NCI-H2107 (cell line): Measurements from ENCODE around the gene DSCAML1.

Experiments used
- DNase-seq: peaks from one replicate; lab custom pipeline; 2025; lab: John Stamatoyannopoulos, UW

The DSCAML1 gene

DNA sequence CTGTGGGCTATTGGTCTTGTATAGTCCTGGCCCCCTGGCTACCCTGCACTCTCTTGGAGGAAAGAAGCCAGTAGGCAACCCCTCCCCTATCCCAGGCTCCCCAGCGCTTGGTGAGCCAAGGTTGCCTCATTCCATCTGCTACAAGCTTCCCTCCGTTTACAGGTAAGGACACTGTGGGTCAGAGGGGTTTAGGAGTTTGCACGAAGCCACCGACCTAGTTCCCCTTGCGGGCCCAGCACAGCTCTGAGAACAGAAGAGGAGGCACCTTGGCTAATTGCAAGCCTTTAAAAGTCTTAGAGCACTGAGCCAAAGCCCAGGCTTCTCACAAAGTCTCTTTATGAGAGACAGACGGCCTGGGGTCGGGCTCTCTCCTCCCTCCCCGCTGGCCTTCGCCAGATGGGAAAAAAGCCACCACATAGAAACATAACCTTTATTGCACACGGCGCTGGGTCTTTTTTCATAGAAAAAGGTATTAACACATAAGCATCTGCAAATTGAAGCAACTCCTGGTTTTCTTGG is 369.6 kb downstream of the DSCAML1 start:
- no peak for DNase-seq

DNA sequence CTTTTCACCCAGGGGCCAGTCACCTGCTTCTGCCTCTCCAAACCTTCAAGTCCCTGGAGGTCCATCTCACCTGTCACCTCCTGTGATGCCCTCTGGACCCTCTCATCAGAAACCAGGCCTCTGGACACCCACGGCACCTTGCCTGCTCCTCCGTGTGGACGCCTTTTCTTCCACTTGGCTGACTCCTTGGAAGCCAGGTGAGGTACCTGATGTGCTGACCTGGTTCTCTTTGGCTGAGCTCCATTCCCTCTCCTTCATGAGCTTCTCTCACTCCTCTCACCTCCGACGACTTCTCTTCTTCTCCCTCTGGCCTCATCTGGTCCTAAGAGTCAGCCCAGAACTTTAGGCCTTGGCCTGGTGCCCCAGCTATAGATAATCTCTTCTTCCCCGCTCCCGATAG is 370.1 kb downstream of the DSCAML1 start:
- no peak for DNase-seq

DNA sequence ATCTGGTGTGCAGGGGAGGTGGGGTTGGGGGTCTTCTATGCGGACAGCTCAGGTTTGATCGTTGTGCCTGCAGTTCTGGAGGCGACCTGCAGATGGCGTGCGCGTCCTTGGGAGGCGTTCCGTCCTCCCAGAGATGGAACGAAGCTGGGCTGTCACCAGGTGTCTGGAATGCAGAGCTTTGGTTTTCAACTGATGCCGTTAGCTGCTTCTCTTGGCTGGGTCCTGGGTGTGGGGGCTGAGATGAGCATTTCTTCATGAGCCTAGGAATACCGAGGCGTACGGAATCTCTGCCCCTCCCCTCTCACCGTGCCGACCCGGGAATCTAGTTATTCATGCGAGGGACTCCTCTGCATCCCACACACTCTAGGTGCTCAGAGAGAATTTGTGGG is 370.7 kb downstream of the DSCAML1 start:
- DNase-seq = peak; percentile 47

DNA sequence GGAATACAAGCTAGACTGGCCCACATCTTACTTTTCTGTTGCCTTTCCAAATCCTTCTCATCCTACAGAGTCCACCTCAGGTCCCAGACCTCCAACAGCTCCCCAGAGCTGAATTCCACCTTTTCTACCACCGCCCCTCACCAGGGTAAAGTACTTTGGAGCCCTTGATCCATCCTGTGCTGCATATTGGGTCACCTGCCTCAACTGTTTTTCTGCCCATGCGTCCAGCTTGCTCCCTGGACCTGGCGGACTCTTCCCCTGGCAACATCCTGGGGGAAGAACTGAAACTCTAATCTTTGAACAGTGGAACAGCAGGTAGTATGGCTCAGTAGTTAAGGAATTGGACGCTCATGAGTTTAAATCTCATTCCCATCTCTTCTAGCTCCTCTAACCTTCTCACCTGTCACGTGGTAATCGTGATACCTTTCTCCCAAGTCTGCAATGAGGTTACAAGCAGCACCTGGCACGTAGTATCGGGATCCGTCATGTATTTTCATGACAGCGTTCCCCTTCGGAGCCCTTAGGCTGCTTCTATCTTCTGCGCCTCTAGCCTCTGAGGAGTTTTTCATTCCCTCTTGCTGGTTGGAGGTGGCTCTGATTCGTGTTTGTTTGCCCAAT is 371.2 kb downstream of the DSCAML1 start:
- no peak for DNase-seq

DNA sequence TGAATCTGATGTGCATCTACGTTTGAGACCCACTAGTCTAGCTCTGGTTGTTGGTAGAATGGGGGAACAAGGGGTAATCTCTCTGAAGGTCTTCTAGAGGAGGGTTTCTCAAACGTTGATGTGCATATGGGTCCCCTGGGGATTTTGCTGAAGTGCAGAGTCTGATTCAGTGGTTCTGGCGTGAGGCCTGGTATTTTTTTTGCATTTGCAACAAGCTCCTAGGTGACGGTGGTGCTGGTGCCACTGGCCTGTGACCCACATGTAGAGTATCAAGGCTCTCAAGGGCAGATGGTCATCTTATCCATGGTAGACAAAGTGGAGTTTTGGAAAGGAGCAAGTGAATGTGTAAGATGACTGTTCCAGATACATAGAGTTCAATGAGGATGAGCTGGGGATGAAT is 372.2 kb downstream of the DSCAML1 start:
- no peak for DNase-seq

DNA sequence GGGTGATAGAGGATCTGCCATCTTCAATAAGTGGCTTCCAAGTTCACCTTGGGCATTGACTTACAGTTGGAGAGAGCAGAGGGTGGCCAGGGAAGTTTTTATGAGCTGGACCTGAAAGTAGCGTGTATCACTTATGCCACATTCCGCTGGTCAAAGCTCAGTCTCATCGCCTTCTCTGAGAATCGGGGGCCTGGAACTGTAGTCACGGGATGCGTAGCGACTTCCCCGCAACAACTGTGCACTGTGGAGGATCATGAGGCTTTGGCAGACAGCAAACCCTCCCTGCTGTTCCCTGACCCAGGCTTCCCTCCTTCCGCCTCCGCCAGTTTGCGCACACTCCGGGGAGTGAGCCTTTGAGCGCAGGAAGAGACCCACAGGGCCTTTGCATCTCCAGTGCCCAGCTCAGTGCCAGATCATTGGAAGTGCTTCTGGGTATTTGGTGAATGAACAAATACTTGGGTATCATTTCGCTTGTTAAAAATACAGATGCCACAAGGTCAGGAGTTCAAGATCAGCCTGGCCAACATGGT is 373.9 kb downstream of the DSCAML1 start:
- DNase-seq = no peak

DNA sequence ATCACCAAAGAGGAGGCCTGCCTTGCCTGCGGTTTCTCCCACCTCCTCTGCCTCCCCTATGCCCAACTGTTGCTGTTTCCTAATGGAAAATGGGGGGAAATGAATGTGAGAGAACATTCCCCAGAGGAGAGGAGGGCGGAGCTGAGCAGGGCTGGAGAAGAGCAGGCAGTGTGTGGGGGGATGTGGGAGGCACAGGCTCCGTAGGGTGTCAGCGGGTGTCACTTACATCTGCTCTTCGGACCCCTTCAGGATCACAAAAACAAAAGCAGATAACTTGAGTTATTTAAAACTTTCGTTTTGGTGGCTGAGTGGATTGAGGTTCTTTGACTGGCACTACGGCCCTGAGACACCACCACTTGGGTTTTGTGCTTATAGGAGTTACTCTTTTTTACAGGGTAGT is 375.5 kb downstream of the DSCAML1 start:
- no peak for DNase-seq

DNA sequence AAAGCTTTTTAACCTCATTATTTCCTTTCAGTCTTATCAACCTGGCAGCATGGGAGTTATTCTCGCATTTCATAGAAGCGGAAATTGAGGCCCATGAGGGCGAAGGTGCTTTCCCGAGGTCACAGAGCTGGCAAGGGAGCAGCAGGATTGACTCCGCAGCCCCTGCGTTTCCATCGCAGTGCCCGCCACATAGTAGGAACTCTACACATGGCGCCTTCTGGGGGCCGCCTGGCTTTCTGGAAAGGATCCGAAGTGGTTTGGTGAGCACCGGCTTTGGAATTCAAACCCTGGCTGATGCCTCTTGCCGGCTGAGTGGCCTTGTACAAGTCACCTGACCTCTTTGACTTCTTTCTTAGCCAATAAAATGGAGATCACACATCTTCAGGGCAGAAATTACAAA is 376.0 kb downstream of the DSCAML1 start:
- no peak for DNase-seq

DNA sequence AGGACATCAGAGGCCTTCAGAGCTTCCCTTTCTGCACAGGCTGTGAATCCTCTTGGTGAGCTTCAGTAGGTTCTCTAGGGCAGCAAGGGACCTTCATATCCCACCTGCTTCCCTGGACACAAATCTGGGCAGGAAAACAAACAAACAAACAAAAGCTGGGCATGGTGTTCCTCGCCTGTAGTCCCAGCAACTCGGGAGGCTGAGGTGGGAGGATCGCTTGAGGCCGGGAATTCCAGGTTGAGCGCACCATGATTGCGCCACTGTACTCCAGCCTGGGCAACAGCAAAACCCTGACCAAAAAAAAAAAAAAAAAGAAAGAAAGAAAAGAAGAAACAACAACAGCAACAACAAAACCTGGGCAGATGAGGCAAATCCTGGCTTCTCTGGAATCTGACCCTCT is 376.4 kb downstream of the DSCAML1 start:
- no peak for DNase-seq

DNA sequence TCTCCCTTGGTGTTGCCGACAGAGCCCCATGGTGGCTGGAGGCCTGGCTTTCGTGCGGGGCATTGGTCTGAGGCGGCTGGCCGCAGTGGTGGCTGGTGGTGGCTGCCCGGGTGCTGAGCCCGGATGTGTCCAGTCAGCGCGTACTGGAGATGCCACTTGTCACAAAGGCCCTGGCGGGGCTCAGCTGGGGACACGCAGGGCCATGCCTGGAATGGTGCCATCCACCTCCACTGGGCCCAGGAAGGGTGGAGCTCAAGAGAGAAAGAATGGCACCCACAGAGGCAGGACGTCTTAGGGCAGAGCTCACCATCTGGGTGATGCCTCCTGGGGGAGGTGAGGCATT is 376.9 kb downstream of the DSCAML1 start:
- DNase-seq = no peak

DNA sequence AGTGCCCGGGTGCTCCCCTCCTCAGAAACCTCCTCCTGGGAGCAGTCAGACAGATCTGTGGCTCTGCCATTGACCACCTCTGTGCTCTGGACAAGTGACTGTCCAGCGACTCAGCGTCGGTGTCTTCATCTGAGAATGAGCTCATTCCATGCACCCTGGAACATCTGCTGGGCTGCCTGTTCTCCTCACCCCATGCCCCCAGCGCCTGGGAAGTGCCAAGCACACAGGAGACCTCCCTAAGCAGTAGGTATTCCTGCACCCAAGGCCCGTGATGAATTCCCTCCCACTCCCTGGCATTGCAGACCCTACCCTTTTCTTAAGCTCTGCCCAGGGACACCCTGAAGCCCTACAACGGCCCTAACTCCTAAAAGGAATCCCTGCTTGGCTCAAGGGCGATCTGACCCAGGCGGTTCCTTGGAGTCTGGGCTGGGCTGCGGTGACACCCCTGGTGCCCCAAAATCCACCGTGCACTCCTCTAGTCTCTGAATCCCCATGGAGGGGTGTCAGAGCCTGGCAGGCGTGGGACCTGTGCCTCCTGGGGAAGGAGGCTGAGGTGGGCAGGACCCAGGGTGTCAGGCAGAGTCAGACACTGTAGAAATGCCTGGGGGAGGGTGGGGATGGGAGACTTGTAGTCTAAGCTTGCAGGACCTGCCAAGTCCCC is 377.4 kb downstream of the DSCAML1 start:
- no peak for DNase-seq

DNA sequence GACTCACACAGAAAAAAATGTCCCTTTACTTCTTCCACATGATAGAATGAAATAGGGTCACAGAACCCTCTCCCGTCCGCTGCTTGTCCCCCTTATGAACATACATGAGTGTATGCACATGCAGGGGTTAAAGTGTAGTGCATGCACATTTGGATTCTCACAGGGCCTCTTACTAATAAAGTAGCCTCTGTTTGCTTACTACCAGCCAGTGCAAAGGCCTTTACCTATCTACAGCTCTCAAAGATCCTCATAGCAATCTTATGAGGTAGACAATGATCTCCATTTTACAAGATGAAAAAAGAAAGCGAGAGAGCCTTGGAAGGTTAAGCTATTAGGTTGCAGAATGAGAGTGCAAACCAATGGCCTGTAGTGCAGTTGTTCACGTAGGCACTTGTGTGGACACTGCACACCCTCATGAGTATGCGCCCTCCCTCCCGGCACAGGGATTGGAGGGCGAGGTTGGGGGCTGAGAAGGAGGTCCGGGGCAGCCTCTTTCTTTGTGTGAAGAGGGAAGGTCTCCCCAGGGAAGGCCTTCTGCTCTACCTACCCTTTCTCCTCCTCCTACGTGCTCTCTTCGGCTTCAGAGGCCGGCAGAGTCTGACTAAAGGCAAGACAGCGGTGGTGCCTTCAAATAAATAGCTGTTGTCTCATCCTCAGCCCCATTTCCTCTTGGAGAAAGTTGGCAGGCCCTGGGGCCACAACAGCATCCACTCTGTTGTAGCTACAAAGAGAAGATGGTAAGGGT is 378.1 kb downstream of the DSCAML1 start:
- no peak for DNase-seq

DNA sequence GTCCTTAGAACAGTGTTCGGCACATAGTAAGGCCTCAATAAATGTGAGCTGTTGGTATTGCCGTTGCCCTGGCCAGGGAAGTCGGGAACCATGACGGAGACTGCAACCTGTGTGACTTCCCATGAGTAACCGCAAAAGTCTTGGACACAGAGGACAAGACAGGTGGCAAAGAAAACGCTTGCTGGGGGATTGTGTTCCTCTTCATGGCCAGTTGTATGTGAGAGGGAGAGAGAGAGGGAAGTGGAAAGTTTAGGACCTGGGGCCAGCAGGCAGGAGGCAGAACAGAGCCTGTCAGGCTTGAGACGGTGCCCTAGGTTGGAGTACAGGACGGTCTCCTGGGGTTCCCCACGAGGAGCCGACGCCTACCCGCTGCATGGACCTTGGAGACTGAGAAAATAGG is 379.2 kb downstream of the DSCAML1 start:
- no peak for DNase-seq

DNA sequence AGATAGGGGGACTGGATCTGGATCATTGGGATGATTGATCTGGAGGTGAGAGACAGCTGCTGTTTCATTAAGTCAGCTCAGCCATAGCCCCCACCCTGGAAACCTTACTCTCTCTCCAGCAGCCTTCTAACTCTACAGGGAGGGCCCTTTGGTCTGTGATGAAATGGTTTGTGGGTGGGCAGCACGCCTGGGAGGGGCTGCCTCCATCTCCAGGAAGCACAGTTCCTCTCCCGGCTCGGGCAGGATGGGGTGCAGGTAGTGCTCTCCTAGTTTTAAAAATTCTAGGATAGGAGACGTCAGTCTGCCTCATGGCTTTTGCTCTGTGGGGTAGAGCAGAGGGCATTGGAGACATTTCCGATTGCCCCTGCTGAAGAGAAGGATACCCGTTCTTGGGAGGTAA is 379.7 kb downstream of the DSCAML1 start:
- DNase-seq = no peak

DNA sequence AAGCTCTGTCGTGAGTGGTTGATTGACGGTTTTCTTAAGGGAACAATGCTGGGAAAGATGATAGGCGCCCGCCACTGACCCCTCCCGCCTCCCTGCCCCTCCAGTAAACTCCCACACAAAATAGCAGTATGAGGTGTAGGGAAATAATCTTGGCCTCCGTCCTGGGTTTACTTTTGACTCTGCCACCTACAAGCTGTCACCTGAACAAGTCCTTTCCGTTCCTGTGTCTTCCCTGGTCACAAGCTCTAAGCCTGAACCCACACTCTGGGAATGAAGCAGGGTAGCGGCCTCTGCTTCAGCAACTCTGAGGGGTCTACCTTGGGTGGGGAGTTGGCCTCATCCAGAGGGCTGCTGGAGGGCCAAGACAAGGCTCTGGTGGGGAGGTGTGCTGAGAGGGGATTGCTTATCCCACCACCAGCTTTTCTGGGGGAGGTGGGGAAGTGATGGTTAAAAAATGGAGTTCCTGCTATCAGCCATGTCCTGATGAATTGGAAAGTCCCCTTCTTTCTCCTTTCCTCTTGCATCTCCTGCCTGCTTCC is 381.6 kb downstream of the DSCAML1 start:
- no peak for DNase-seq

DNA sequence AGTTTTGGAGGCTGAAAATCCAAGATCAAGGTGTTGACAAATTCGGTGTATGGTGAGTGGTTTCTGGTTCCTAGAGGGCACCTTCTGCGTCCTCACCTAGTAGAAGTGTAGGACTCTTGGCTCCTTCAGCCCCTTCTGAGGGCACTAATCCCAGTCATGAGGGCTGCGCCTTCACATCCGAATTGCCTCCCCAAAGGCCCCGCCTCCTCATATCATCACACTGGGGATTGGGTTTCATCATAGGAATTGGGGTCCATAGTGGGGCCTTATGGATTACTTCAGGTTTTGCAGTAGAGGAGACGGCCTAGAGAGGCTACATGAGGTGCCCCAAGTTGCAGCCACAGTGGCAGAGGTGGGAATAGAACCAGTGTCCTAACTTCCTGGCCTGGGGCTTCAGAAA is 382.3 kb downstream of the DSCAML1 start:
- DNase-seq = no peak

DNA sequence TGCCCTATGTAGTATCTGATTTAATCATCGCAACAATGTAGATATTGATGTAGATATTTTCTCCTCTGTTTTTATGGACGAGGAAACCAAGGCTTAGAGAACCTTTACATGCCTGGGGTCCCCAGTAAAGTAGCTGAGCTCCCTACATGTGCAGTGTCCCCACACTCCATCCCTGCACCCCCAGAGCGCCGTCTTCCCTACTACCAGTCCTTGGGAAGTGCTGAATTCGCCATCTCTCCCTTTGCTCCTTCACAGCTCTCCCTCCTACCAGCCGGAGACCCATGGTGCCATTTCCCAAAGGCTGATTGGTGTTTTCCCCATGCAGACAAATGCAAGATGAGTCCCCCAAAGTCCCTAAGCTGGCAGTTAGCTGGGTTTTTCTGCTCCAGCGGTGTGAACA is 383.4 kb downstream of the DSCAML1 start:
- no peak for DNase-seq

DNA sequence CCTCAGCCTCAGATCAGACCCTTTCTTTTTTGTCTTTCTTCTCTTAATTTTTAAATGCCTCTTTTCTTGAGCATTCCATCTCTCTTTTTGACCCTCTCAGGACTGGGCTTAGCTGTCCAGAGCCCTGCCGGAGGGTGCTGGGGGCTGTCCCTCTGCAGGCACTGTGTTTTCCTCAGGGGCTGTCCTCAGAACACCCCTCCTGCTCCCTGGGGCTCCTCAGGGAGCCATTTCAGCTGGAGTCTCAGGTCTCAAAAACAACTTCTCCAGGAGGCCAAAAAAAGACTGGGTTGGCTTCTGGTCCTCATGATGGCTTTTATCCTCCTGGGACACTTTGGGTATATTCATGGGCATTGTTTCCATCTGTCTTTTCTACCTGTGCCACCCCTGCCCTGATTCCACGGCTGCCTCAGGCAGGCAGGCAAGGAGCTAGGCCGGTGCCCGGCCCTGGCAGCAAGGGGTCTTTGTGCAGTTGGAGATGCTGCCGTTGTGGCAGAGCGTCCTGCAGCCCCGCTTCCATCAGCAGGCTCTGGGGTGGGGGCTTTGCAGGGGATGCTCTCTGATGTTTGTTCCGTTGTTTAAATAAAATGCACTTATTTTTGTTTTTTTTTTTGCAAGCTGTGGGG is 384.3 kb downstream of the DSCAML1 start:
- DNase-seq = no peak

DNA sequence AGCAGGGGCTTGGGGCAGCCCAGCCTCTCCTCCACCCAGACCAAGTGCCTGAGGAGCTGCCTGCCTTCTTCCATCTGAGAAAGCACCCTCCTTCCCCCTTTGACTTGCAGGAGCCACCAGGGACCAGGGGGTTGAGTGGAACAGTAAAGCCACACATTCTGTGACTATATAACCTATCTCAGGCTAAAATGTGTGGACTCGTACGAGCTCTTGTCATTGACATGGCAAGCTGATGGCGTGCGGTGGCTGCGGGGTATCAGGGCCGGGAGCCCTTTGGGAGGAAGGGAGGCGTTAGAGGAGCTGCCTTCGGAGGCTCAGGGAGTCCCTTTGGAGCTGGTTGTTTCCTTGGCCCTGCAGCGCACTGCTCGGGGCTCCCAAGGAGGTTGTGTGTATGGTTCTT is 384.8 kb downstream of the DSCAML1 start:
- DNase-seq = no peak

DNA sequence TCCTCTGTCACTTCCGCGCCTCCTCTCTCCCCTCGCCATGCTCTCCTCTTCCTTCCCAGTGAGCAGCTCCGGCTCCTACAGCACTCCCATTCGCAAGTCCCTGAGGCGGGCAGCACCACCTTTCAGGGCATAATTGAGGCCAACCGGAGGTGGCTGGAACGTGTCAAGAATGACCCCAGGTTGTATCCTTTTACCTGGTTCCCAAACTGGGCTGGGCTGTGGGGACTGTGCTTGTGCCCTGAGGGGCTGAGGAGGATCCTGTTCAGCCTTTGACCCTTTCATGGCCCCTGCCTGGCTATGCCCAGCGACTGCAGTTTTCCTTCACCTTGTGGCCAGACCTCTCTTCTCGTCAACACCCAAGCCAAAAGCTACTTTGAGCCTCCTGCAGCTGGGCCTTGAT is 385.3 kb downstream of the DSCAML1 start:
- DNase-seq = no peak

DNA sequence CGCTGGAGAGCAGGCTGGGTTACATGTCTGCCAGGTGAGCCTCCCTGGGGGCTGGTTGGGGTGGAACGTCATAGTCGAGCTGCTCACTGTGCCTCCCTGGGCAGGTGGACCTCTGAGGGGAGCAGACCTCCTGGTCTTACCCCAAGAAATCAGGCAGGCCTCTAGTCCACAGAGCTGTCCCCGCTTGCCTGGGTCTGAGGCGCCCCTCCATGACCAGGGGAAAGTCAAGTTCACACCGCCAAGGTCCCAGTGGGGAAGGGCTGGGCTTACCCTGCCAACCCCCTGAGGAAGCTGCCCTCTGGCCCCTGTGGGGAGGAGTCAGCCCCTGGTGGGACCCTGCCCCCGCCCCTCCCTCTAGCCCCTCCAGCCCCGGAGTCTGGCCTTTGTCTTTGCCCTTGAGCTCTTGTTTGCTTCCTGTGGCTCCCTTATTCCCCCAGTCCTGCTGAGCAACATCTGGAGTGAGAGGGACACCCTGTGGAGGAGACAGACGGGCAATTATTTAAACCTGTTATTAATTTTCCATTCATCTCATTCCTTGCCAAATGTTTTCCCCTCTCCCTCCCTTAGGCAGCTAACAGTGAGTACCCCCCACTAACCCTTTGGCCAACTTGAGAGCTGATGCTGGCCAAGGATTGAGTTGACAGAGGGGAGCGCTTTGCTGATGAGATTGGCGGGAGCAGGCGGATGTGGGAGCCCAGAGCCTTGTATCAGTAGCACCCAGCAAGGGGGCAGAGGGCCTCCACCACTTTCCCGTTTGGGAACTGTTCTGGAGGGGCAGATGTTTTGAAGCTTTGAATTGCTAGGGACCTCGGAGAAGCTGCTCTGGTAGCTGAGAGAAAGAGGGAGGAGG is 385.9 kb downstream of the DSCAML1 start:
- no peak for DNase-seq
